Neuronal stem cell (in vitro differentiated cells): ENCODE data around the gene MMS19.
"Not testable (repeated sequence)": the region's sequence is repeated elsewhere in the genome, so short reads cannot be mapped to it uniquely, and the experiment has no call there.

Experiments
- DNase-seq: peaks from one replicate; pipeline ENCODE4 v3.0.0-alpha.2; 2013; ENCODE audit warnings: low spot score
- H2AFZ ChIP-seq: one replicate; pipeline ENCODE4 v1.6.1; 2013; ENCODE audit warnings: mild to moderate bottlenecking, low read length, inconsistent platforms
- H2AK5ac ChIP-seq: 2 replicates; pipeline ENCODE4 v1.6.1; 2013; ENCODE audit warnings: low read depth, mild to moderate bottlenecking, inconsistent platforms, low read length, moderate library complexity, mixed read lengths
- H2BK120ac ChIP-seq: 2 replicates; pipeline ENCODE4 v1.6.1; 2013; ENCODE audit warnings: low read depth, mild to moderate bottlenecking, inconsistent platforms, low read length, moderate library complexity, mixed read lengths
- H2BK12ac ChIP-seq: one replicate; pipeline ENCODE4 v1.6.1; 2013; ENCODE audit warnings: low read length, inconsistent platforms
- H2BK15ac ChIP-seq: 2 replicates; pipeline ENCODE4 v1.6.1; 2013; ENCODE audit warnings: mild to moderate bottlenecking, low read length, inconsistent platforms, mixed read lengths
- H2BK5ac ChIP-seq: one replicate; pipeline ENCODE4 v1.6.1; 2013; ENCODE audit warnings: inconsistent platforms, mild to moderate bottlenecking, low read length, moderate library complexity
- H3K14ac ChIP-seq: one replicate; pipeline ENCODE4 v1.6.1; 2013; ENCODE audit warnings: low read length, inconsistent platforms
- H3K18ac ChIP-seq: 2 replicates; pipeline ENCODE4 v1.6.1; 2013; ENCODE audit warnings: low read length, inconsistent platforms
- H3K23ac ChIP-seq: 2 replicates; pipeline ENCODE4 v1.6.1; 2013; ENCODE audit warnings: low read depth, mild to moderate bottlenecking, mixed read lengths, low read length, inconsistent platforms; ENCODE audit not compliant: poor library complexity
- H3K27ac ChIP-seq: replicated peaks from 3 replicates; pipeline ENCODE4 v1.5.1; 2013; ENCODE audit warnings: low read length, inconsistent platforms
- H3K27me3 ChIP-seq, 3 experiments: 2 replicates each; pipeline ENCODE4 v1.6.1; 2013; ENCODE audit warnings: low read length in 3 of 3, mild to moderate bottlenecking in 2 of 3, inconsistent platforms in 1 of 3, low read depth in 1 of 3, mixed read lengths in 1 of 3, moderate library complexity in 1 of 3; ENCODE audit not compliant: control insufficient read depth in 3 of 3, insufficient read depth in 3 of 3
- H3K36me3 ChIP-seq, 2 donors: replicated peaks in 1 of 2; 2 replicates each; pipeline ENCODE4 v1.6.1; 2013; ENCODE audit warnings: low read length in 2 of 2; ENCODE audit not compliant: control insufficient read depth in 2 of 2, insufficient read depth in 2 of 2
- H3K4ac ChIP-seq: 2 replicates; pipeline ENCODE4 v1.6.1; 2013; ENCODE audit warnings: inconsistent platforms, mild to moderate bottlenecking, low read length, moderate library complexity
- H3K4me1 ChIP-seq, 2 donors: 1 replicate in 1 of 2; 2 replicates in 1 of 2; pipeline ENCODE4 v1.6.1; 2013; ENCODE audit warnings: low read length in 2 of 2, low read depth in 1 of 2; ENCODE audit not compliant: control insufficient read depth in 2 of 2, insufficient read depth in 1 of 2
- H3K4me2 ChIP-seq: one replicate; pipeline ENCODE4 v1.6.1; 2013; ENCODE audit warnings: mild to moderate bottlenecking, low read length, inconsistent platforms; ENCODE audit not compliant: insufficient read depth, poor library complexity, severe bottlenecking
- H3K4me3 ChIP-seq, 2 donors: 2 replicates each; pipeline ENCODE4 v1.5.1; 2013; ENCODE audit warnings: low read length in 2 of 2, mild to moderate bottlenecking in 2 of 2, inconsistent platforms in 1 of 2, moderate library complexity in 1 of 2
- H3K79me1 ChIP-seq: one replicate; pipeline ENCODE4 v1.6.1; 2013; ENCODE audit warnings: low read depth, mild to moderate bottlenecking, inconsistent platforms, low read length, moderate library complexity
- H3K9ac ChIP-seq: one replicate; pipeline ENCODE4 v1.6.1; 2013; ENCODE audit warnings: mild to moderate bottlenecking, low read depth, low read length, inconsistent platforms; ENCODE audit not compliant: poor library complexity
- H3K9me3 ChIP-seq, 2 donors: replicated peaks in 1 of 2; 2 replicates each; pipeline versions ENCODE3 to v1.6.1; 2013; ENCODE audit warnings: low read length in 2 of 2, mild to moderate bottlenecking in 2 of 2, inconsistent platforms in 1 of 2, low read depth in 1 of 2, mixed read lengths in 1 of 2, moderate library complexity in 1 of 2; ENCODE audit not compliant: control insufficient read depth in 2 of 2, insufficient read depth in 1 of 2
- H4K8ac ChIP-seq: one replicate; pipeline ENCODE4 v1.6.1; 2013; ENCODE audit warnings: low read depth, mild to moderate bottlenecking, inconsistent platforms, low read length, moderate library complexity
- H4K91ac ChIP-seq: one replicate; pipeline ENCODE4 v1.6.1; 2013; ENCODE audit warnings: low read length, low read depth, mild to moderate bottlenecking, inconsistent platforms; ENCODE audit not compliant: poor library complexity
- WGBS, 2 donors: extraction: QIAGEN DNeasy Blood & Tissue Kit; methylation state at CpG; one replicate each; pipeline ENCODE4 v1.1.7; 2013; ENCODE audit warnings: missing lambda C conversion rate in 2 of 2, mixed read lengths in 1 of 2; ENCODE audit not compliant: insufficient read length in 2 of 2, insufficient replicate concordance in 1 of 2; ENCODE audit errors: extremely low coverage in 2 of 2; 5-methylcytosine and 5-hydroxymethylcytosine counted together

MMS19 gene

GRCh38 chr10:97479939-97480338 lies 18.3 kb downstream of the MMS19 start:
- Histone ChIP-seq H3K4me2 (no peak overlapping the region), H3K9me3 (no peaks in the 10 kb centered on the region), H3K79me1 (peaks cover 5% of the 10 kb centered on the region), H2BK15ac (no peak overlapping the region), H3K4me1 (no peaks in the 10 kb centered on the region), H3K27me3 (no peaks in the 10 kb centered on the region), H2BK5ac (no peak overlapping the region), H3K4ac (no peak overlapping the region), H3K36me3 (peaks cover 24 to 91% of the 10 kb centered on the region in 2 donors), H2AFZ (no peak overlapping the region), H3K9ac (no peak overlapping the region), H3K18ac (no peak overlapping the region), H3K27ac (no peak overlapping the region), H3K14ac (no peak overlapping the region), H4K91ac (no peak overlapping the region), H2BK12ac (no peak overlapping the region), H2AK5ac (no peak overlapping the region), H2BK120ac (no peak overlapping the region), H3K4me3 (no peak overlapping the region), H3K23ac (no peak overlapping the region), H4K8ac (no peak overlapping the region)
- no CpG with 5 or more reads among the region's 9 CpGs for WGBS, 2 donors
- peak; percentile 32 for DNase-seq

DNA sequence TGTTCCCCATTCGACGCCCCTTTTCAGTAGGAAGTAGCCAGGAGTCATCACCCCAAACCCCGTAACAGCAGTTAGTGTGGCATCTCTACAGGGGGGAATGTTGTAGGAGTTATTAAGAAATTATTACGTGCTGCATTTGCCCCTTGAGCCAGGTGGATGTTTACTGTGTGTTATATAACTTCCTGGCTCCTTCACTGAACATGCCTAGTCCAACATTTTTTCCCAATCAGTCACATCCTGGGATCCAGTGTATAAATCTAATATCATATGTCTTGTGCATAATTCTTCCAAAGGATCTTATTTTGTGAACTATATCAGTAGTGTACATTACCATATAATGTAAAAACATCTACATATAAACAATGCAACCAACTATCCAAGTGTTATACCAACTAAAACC lies 18.8 kb downstream of the MMS19 start:
- not testable (repeated sequence) for H3K18ac ChIP-seq, H2AK5ac ChIP-seq, H3K9me3 ChIP-seq, H3K79me1 ChIP-seq, H2AFZ ChIP-seq, H3K4me1 ChIP-seq, H4K8ac ChIP-seq, H4K91ac ChIP-seq, H2BK5ac ChIP-seq, H2BK12ac ChIP-seq, H3K4me2 ChIP-seq, H3K27ac ChIP-seq, DNase-seq, H3K4ac ChIP-seq, H3K4me3 ChIP-seq, H3K27me3 ChIP-seq, H2BK15ac ChIP-seq, H3K9ac ChIP-seq, H3K23ac ChIP-seq, H2BK120ac ChIP-seq, H3K14ac ChIP-seq
- WGBS, 2 donors: no CpG with 5 or more reads among the region's 4 CpGs
- H3K36me3 ChIP-seq: peaks cover 24 to 93% of the 10 kb centered on the region in 2 donors

DNA sequence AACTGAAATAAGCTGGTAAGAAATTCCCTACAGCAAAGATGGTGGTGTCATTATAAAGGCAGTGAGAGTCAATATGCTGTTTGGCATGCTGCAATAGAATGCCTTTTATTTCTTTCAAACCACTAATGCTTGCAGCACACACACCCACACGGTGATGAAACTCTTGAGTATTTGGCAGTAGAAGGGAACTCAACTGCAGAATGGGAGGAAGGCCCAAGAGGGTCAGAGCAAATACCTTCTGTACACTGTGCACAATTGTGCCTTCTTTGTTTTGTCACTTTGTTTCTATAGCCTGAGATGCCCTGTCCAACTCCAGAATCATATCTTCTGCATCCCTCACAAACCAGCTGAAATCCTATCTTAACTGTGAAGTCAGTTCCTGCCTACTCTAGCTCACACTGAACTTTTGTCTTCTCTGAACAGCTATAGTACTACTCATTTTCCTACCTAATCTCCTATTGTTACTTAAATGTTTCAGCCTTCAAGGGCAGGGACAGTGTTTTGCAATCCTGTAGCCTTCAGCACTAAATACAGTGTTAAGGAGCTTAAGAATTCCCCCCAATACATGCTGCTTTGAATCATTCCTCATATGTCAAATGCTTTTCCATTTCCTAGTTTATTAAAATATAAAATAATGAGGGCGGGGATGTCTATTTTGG lies 22.2 kb downstream of the MMS19 start:
- Histone ChIP-seq H3K4me2 (no peak overlapping the region), H4K8ac (no peak overlapping the region), H3K27me3 (no peaks in the 10 kb centered on the region), H2BK120ac (no peak overlapping the region), H3K79me1 (peaks cover 5% of the 10 kb centered on the region), H3K4me1 (no peaks in the 10 kb centered on the region), H3K4ac (no peak overlapping the region), H2BK12ac (no peak overlapping the region), H3K36me3 (peaks cover 29 to 98% of the 10 kb centered on the region in 2 donors), H3K27ac (no peak overlapping the region), H3K14ac (no peak overlapping the region), H2AFZ (no peak overlapping the region), H2AK5ac (no peak overlapping the region), H3K9ac (no peak overlapping the region), H2BK15ac (no peak overlapping the region), H3K9me3 (no peaks in the 10 kb centered on the region), H2BK5ac (no peak overlapping the region), H3K23ac (no peak overlapping the region), H3K18ac (no peak overlapping the region), H4K91ac (no peak overlapping the region), H3K4me3 (no peak overlapping the region)
- DNase-seq: no peak
- no CpG with 5 or more reads among the region's 2 CpGs for WGBS, 2 donors

DNA sequence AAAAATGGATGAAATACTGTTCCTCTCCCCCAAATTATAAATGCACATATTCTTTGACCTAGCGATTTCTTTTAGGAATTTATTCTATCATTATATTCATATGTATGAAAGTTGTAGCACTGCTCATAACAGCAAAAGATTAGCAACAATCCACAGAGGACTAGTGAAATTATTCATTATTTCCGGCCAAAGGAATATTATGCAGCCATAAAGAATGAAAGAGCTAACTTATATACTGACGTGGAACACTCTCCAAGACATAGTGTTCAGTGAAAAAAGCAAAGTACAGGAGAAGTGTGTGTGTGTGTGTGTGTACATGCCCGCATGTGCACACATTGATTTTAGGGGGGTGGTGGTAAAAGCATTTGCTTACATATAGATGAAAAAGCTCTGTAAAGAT lies 23.3 kb downstream of the MMS19 start:
- H3K9ac ChIP-seq: no peak overlapping the region
- H3K18ac ChIP-seq: no peak overlapping the region
- no peak overlapping the region for H3K4ac ChIP-seq
- peaks cover 5% of the 10 kb centered on the region for H3K79me1 ChIP-seq
- no CpG with 5 or more reads among the region's 4 CpGs for WGBS, 2 donors
- H2BK120ac ChIP-seq: no peak overlapping the region
- no peak overlapping the region for H4K91ac ChIP-seq
- H4K8ac ChIP-seq: no peak overlapping the region
- no peaks in the 10 kb centered on the region for H3K9me3 ChIP-seq
- H2BK15ac ChIP-seq: no peak overlapping the region
- H3K14ac ChIP-seq: no peak overlapping the region
- H2BK12ac ChIP-seq: no peak overlapping the region
- no peak for DNase-seq
- H3K4me3 ChIP-seq: no peak overlapping the region
- H3K4me2 ChIP-seq: no peak overlapping the region
- H2BK5ac ChIP-seq: no peak overlapping the region
- H3K27me3 ChIP-seq: no peaks in the 10 kb centered on the region
- H2AK5ac ChIP-seq: no peak overlapping the region
- no peaks in the 10 kb centered on the region for H3K4me1 ChIP-seq
- H2AFZ ChIP-seq: no peak overlapping the region
- peaks cover 35 to 98% of the 10 kb centered on the region in 2 donors for H3K36me3 ChIP-seq
- no peak overlapping the region for H3K27ac ChIP-seq
- H3K23ac ChIP-seq: no peak overlapping the region
